GM18868 (cell line): ENCODE data around the gene GALNT17.

Experiments
- ATAC-seq: cut with Tn5 transposase; IDR thresholded peaks from one replicate; pipeline ENCODE4 v1.9.1; 2021; ENCODE audit warnings: mild to moderate bottlenecking, moderate library complexity; ENCODE audit not compliant: unreplicated experiment

The GALNT17 gene

GRCh38 chr7:71657386-71657785 is 525.4 kb downstream of the GALNT17 start:
- ATAC-seq, result no peak

GRCh38 chr7:71659622-71660021 is 527.7 kb downstream of the GALNT17 start:
- no peak for ATAC-seq

- no peak for ATAC-seq
Observed at GRCh38 chr7:71661671-71662224, 529.8 kb downstream of the GALNT17 start.

GRCh38 chr7:71665716-71666115 is 533.8 kb downstream of the GALNT17 start:
- no peak for ATAC-seq

- no peak for ATAC-seq
Observed at GRCh38 chr7:71668572-71668971, 536.6 kb downstream of the GALNT17 start.

- no peak for ATAC-seq
Observed at GRCh38 chr7:71679480-71679879, 547.5 kb downstream of the GALNT17 start.

GRCh38 chr7:71682181-71682580 is 550.2 kb downstream of the GALNT17 start:
- no peak for ATAC-seq

GRCh38 chr7:71682841-71683781 is 551.2 kb downstream of the GALNT17 start:
- ATAC-seq, result no peak

- no peak for ATAC-seq
Observed at GRCh38 chr7:71687286-71687685, 555.3 kb downstream of the GALNT17 start.

- ATAC-seq, result no peak
Observed at GRCh38 chr7:71687831-71688599, 556.1 kb downstream of the GALNT17 start.

- ATAC-seq, result no peak
Observed at GRCh38 chr7:71691538-71691937, 559.6 kb downstream of the GALNT17 start.

GRCh38 chr7:71694665-71695064 is 562.7 kb downstream of the GALNT17 start:
- ATAC-seq, result no peak

GRCh38 chr7:71695186-71695585 is 563.2 kb downstream of the GALNT17 start:
- ATAC-seq, result no peak

GRCh38 chr7:71696511-71696910 is 564.6 kb downstream of the GALNT17 start:
- no peak for ATAC-seq

- ATAC-seq, result no peak
Observed at GRCh38 chr7:71697400-71697799, 565.5 kb downstream of the GALNT17 start.

- no peak for ATAC-seq
Observed at GRCh38 chr7:71705217-71705616, 573.3 kb downstream of the GALNT17 start.

- no peak for ATAC-seq
Observed at GRCh38 chr7:71705901-71706596, 574.1 kb downstream of the GALNT17 start.

- no peak for ATAC-seq
Observed at GRCh38 chr7:71706597-71706975, 574.6 kb downstream of the GALNT17 start.

- ATAC-seq, result no peak
Observed at GRCh38 chr7:71707041-71707440, 575.1 kb downstream of the GALNT17 start.

- ATAC-seq, result no peak
Observed at GRCh38 chr7:71708710-71709109, 576.8 kb downstream of the GALNT17 start.

GRCh38 chr7:71710442-71710841 is 578.5 kb downstream of the GALNT17 start:
- ATAC-seq, result no peak
